ENCODE results near the gene ABTB1. TPM values are rescaled to one million over a fixed set of nuclear protein-coding genes. Genes with fewer than 3 reads are reported as not detected.

ABTB1 gene
- total RNA-seq, 1 donor from 2014 or later = 47.5 TPM

DNA sequence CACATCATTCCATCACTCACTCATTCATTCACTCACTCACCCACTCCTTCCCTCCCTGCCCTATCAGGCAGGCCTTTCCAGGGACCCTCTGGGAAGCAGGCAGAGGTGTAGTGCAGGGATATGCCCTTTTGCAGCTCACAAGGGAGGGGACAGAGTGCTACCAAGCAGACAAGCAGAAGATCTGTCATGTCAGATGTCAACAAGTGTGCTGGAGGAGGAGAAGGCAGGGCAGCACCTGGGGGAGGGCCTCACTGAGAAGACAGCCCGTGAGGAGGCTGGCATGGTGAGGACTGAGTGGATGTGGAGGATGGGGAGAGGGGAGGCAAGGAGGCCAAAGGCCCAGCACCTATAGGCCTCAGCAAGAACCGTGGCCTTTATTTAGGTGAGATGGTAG, 15.3 kb downstream of the ABTB1 start:
- H3K36me3 ChIP-seq = peaks cover 14% of the 10 kb centered on the region
- intact Hi-C loops (cut with DNase I) = loop anchor here (10.0 kb wide), 1 partner anchor 137 kb away; the partner anchor contains the start of gene MGLL
- TF ChIP-seq, protein P1, sequence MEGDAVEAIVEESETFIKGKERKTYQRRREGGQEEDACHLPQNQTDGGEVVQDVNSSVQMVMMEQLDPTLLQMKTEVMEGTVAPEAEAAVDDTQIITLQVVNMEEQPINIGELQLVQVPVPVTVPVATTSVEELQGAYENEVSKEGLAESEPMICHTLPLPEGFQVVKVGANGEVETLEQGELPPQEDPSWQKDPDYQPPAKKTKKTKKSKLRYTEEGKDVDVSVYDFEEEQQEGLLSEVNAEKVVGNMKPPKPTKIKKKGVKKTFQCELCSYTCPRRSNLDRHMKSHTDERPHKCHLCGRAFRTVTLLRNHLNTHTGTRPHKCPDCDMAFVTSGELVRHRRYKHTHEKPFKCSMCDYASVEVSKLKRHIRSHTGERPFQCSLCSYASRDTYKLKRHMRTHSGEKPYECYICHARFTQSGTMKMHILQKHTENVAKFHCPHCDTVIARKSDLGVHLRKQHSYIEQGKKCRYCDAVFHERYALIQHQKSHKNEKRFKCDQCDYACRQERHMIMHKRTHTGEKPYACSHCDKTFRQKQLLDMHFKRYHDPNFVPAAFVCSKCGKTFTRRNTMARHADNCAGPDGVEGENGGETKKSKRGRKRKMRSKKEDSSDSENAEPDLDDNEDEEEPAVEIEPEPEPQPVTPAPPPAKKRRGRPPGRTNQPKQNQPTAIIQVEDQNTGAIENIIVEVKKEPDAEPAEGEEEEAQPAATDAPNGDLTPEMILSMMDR (IDR thresholded peaks at IDR 0.05) = no peak
- ATAC-seq (no peak), DNase-seq (no peak)
- no peaks in the 10 kb centered on the region for H3K27me3 ChIP-seq
- no peak overlapping the region for H3K4me3 ChIP-seq
- peaks cover 20% of the 10 kb centered on the region for H3K4me1 ChIP-seq
- H3K27ac ChIP-seq = no peak overlapping the region
- no peaks in the 10 kb centered on the region for H3K9me3 ChIP-seq

- Histone ChIP-seq H3K9me3 (no peaks in the 10 kb centered on the region), H3K4me1 (peaks cover 20% of the 10 kb centered on the region), H3K27ac (no peak overlapping the region), H3K27me3 (no peaks in the 10 kb centered on the region), H3K36me3 (peaks cover 20% of the 10 kb centered on the region), H3K4me3 (no peak overlapping the region)
- TF ChIP-seq, protein P1 (IDR thresholded peaks at IDR 0.05) = no peak
- DNase-seq = peak; percentile 34
- no peak for ATAC-seq
- intact Hi-C loops (cut with DNase I) = loop anchor here (10.0 kb wide), 1 partner anchor 136 kb away; the partner anchor contains the start of gene MGLL
Measured at GRCh38 chr3:127688416-127689265, 15.9 kb downstream of the ABTB1 start.

GRCh38 chr3:127689266-127689860, 16.6 kb downstream of the ABTB1 start:
- no peaks in the 10 kb centered on the region for H3K9me3 ChIP-seq
- intact Hi-C loops (cut with DNase I) = loop anchor here (10.0 kb wide), 1 partner anchor 135 kb away; the partner anchor contains the start of gene MGLL
- DNase-seq = peak; percentile 49
- TF ChIP-seq, protein P1 (IDR thresholded peaks at IDR 0.05) = no peak
- no peak for ATAC-seq
- H3K27ac ChIP-seq = no peak overlapping the region
- no peaks in the 10 kb centered on the region for H3K27me3 ChIP-seq
- peaks cover 24% of the 10 kb centered on the region for H3K36me3 ChIP-seq
- no peak overlapping the region for H3K4me3 ChIP-seq
- H3K4me1 ChIP-seq = peaks cover 20% of the 10 kb centered on the region

GRCh38 chr3:127690106-127690505, 17.4 kb downstream of the ABTB1 start:
- Histone ChIP-seq H3K9me3 (no peaks in the 10 kb centered on the region), H3K36me3 (peaks cover 24% of the 10 kb centered on the region), H3K27ac (peak overlapping the region; percentile 44), H3K4me3 (no peak overlapping the region), H3K27me3 (no peaks in the 10 kb centered on the region), H3K4me1 (peaks cover 20% of the 10 kb centered on the region)
- no peak for DNase-seq
- TF ChIP-seq, protein P1 (IDR thresholded peaks at IDR 0.05) = no peak
- intact Hi-C loops (cut with DNase I) = no loop called here
- peak; percentile 44 for ATAC-seq

DNA sequence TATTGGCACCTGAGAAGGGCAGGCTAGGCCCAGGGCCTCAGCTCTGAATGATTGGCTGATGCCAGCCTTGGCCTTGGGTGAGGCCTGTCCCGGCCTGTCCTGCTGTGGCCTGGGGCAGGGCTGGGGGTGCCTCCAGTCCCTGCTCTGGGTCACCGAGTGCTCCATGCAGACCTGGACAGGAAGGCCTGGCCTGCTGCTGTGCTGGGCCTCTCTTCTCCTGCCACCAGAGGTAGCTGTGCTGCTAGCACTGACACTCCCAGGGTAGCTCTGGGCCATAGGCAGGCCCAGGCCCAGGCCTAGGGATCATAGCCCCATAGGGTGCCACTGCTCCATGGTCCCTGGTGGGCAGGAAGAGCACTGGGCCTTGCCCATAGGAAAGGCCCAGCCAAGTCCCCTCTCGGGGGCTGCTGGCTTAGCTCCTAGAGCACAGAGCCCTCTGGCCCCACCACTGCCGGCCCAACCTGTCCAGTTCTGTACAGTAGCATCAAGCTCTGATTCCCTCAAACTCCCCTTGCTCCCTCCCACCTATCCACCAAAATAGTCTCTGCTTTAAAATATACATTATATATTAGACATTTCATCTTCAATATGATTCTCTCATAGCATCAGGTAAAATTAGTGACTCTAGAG, 18.2 kb downstream of the ABTB1 start:
- DNase-seq (peak; percentile 69), ATAC-seq (peak; percentile 84)
- intact Hi-C loops (cut with DNase I) = no loop called here
- H3K27ac ChIP-seq = peak overlapping the region; percentile 44
- no peak overlapping the region for H3K4me3 ChIP-seq
- TF ChIP-seq, protein P1 (IDR thresholded peaks at IDR 0.05) = peak; percentile 51
- no peaks in the 10 kb centered on the region for H3K9me3 ChIP-seq
- no peaks in the 10 kb centered on the region for H3K27me3 ChIP-seq
- peaks cover 24% of the 10 kb centered on the region for H3K36me3 ChIP-seq
- peaks cover 20% of the 10 kb centered on the region for H3K4me1 ChIP-seq

Data from upper lobe of right lung (tissue), 1 donor.